ENCODE results near the gene APOE. TPM values are rescaled to one million over a fixed set of nuclear protein-coding genes. Genes with fewer than 3 reads are reported as not detected.
A peak's percentile ranks its signal among the peaks of the same experiment; 100 is the strongest.

Gene APOE
- total and polyA plus RNA-seq, 2 of the 13 experiments (the other 11 are each of a cell fraction or from before 2014, with no cell fraction given): 1,328 to 1,470 TPM

GRCh38 chr19:44890366-44891015, 15.1 kb upstream of the APOE start (continued):
- TF ChIP-seq ZNF430 (CRISPR knock-in tag; IDR thresholded peaks at IDR 0.05) (no peak), FOXJ3 (CRISPR knock-in tag; IDR thresholded peaks at IDR 0.05; ENCODE audit: borderline replicate concordance) (peak; percentile 35; the same call in 1 of the 2 replicates), ZNF839 (CRISPR knock-in tag; IDR thresholded peaks at IDR 0.05; ENCODE audit: borderline replicate concordance) (no peak), ZNF282 (IDR thresholded peaks at IDR 0.05; ENCODE audit: partially characterized antibody) (no peak), ZNF644 (CRISPR knock-in tag; IDR thresholded peaks at IDR 0.05; ENCODE audit: low read depth) (no peak), ZNF354B (CRISPR knock-in tag; IDR thresholded peaks at IDR 0.05) (no peak), ZBTB37 (CRISPR knock-in tag; IDR thresholded peaks at IDR 0.05) (no peak), MLX (CRISPR knock-in tag; IDR thresholded peaks at IDR 0.05) (no peak), FOXO1 (CRISPR knock-in tag; IDR thresholded peaks at IDR 0.05) (no peak), CEBPZ (IDR thresholded peaks at IDR 0.05; ENCODE audit: low read length) (no peak), SNAPC2 (CRISPR knock-in tag; IDR thresholded peaks at IDR 0.05) (no peak), KLF9 (CRISPR knock-in tag; IDR thresholded peaks at IDR 0.05; ENCODE audit: low read depth) (no peak; the same call in 1 of the 2 replicates), TFE3 (CRISPR knock-in tag; IDR thresholded peaks at IDR 0.05) (no peak; the same call in 1 of the 2 replicates), ZKSCAN5 (CRISPR knock-in tag; IDR thresholded peaks at IDR 0.05) (no peak), LBX2 (CRISPR knock-in tag; IDR thresholded peaks at IDR 0.05; ENCODE audit: borderline replicate concordance) (no peak), CERS6 (CRISPR knock-in tag; IDR thresholded peaks at IDR 0.05) (no peak), ZMYM4 (CRISPR knock-in tag; IDR thresholded peaks at IDR 0.05) (peak; percentile 57), FOXP1 (IDR thresholded peaks at IDR 0.05) (peak; percentile 20; the same call in 1 of the 2 replicates), FOXP1 (CRISPR knock-in tag; IDR thresholded peaks at IDR 0.05) (0 out of 2 replicates have a peak, but pooled peaks have one; percentile 19), POGZ (CRISPR knock-in tag; IDR thresholded peaks at IDR 0.05) (no peak; the same call in 1 of the 2 replicates)

Data from HepG2 (cell line).